HL-60 (cell line): ENCODE results near the gene MAS1L.

Experiments
- DNase-seq, 2 experiments: peaks; one replicate each; pipeline ENCODE4 v3.0.0-alpha.2; 2010 to 2020; ENCODE audit warnings: low read depth in 1 of 2, low spot score in 1 of 2
- H3K27ac ChIP-seq: fragments of 250-450 bp; sonication (Bioruptor Pico); replicated peaks from 2 replicates; pipeline ENCODE4 v1.5.1; 2020; ENCODE audit warnings: mild to moderate bottlenecking, moderate library complexity
- H3K27me3 ChIP-seq: fragments of 250-450 bp; sonication (Bioruptor Pico); 2 replicates; pipeline ENCODE4 v1.5.1; 2021; ENCODE audit warnings: mild to moderate bottlenecking, moderate library complexity; ENCODE audit not compliant: insufficient read depth, poor library complexity, severe bottlenecking
- H3K4me3 ChIP-seq: replicated peaks from 2 replicates; pipeline ENCODE4 v1.5.1; 2011; ENCODE audit warnings: mild to moderate bottlenecking, control low read depth, low read length; ENCODE audit not compliant: insufficient read depth
- GABPA ChIP-seq: IDR thresholded peaks from 2 replicates; pipeline ENCODE4 v1.6.1; 2012; ENCODE audit warnings: low read depth
- POLR2AphosphoS5 ChIP-seq: IDR thresholded peaks from 2 replicates; pipeline ENCODE4 v1.6.1; 2012; ENCODE audit warnings: low read depth
- SPI1 ChIP-seq: IDR thresholded peaks from 2 replicates; pipeline ENCODE4 v1.6.1; 2012; ENCODE audit warnings: low read depth, mild to moderate bottlenecking, borderline replicate concordance
- TF ChIP-seq, protein P1 (sequence below): IDR thresholded peaks from one replicate; pipeline ENCODE4 v1.5.1; 2011; ENCODE audit warnings: low read length, control low read depth, inconsistent platforms; ENCODE audit not compliant: insufficient read depth
- TF ChIP-seq, protein P2 (sequence below): IDR thresholded peaks from 2 replicates; pipeline ENCODE4 v1.6.1; 2012; ENCODE audit warnings: low read depth; ENCODE audit not compliant: insufficient replicate concordance

MAS1L gene

DNA sequence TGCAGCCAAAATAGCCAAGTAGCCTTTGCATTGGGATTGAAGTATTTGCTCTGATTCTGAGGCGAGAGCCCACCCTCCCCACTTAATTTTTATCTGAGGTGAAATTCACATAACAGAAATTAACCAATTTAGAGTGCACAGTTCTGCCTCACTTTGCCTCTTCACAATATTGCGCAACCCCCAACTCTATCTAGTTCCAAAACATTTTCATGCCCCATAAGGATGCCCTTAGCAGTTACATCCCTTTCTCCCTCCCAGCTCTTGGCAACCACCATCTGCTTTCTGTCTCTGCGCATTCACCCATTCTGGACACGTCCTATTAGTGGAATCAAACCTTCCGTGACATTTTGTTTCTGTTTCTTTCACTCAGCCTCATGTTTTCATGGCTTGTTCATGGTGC lies 9.0 kb downstream of the MAS1L start:
- TF ChIP-seq, protein P1, sequence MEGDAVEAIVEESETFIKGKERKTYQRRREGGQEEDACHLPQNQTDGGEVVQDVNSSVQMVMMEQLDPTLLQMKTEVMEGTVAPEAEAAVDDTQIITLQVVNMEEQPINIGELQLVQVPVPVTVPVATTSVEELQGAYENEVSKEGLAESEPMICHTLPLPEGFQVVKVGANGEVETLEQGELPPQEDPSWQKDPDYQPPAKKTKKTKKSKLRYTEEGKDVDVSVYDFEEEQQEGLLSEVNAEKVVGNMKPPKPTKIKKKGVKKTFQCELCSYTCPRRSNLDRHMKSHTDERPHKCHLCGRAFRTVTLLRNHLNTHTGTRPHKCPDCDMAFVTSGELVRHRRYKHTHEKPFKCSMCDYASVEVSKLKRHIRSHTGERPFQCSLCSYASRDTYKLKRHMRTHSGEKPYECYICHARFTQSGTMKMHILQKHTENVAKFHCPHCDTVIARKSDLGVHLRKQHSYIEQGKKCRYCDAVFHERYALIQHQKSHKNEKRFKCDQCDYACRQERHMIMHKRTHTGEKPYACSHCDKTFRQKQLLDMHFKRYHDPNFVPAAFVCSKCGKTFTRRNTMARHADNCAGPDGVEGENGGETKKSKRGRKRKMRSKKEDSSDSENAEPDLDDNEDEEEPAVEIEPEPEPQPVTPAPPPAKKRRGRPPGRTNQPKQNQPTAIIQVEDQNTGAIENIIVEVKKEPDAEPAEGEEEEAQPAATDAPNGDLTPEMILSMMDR: no peak
- TF ChIP-seq SPI1 (no peak), GABPA (no peak), POLR2AphosphoS5 (no peak)
- TF ChIP-seq, protein P2, sequence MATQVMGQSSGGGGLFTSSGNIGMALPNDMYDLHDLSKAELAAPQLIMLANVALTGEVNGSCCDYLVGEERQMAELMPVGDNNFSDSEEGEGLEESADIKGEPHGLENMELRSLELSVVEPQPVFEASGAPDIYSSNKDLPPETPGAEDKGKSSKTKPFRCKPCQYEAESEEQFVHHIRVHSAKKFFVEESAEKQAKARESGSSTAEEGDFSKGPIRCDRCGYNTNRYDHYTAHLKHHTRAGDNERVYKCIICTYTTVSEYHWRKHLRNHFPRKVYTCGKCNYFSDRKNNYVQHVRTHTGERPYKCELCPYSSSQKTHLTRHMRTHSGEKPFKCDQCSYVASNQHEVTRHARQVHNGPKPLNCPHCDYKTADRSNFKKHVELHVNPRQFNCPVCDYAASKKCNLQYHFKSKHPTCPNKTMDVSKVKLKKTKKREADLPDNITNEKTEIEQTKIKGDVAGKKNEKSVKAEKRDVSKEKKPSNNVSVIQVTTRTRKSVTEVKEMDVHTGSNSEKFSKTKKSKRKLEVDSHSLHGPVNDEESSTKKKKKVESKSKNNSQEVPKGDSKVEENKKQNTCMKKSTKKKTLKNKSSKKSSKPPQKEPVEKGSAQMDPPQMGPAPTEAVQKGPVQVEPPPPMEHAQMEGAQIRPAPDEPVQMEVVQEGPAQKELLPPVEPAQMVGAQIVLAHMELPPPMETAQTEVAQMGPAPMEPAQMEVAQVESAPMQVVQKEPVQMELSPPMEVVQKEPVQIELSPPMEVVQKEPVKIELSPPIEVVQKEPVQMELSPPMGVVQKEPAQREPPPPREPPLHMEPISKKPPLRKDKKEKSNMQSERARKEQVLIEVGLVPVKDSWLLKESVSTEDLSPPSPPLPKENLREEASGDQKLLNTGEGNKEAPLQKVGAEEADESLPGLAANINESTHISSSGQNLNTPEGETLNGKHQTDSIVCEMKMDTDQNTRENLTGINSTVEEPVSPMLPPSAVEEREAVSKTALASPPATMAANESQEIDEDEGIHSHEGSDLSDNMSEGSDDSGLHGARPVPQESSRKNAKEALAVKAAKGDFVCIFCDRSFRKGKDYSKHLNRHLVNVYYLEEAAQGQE: no peak
- no peak for DNase-seq
- no peak overlapping the region for H3K4me3 ChIP-seq
- no peak overlapping the region for H3K27ac ChIP-seq
- no peaks in the 10 kb centered on the region for H3K27me3 ChIP-seq

DNA sequence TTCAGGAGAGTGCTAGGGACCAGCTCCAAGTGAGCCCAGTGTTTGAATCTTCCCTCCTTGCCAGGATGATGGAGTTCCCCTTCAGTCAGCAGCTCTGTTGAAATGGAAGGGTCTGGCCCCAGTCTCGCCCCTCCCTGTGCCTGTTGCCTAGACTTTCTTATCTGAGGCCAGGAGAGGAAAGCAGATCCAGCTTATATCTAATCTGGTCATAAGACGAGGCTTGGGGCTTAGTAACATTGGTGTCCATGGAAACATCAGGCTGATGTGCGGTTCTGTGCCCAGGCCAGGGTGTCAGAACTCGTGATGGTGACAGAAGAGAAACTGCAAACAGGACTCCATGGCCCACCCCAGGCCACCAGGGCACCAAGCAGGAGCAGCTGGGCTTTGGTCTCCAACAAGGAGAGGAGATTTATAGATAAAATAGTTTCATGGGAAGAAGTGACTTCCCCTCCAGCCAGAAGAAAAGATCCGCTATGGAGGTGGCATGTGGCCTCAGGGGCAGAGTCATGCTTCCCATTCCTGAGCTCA lies 9.8 kb downstream of the MAS1L start:
- H3K27me3 ChIP-seq: no peaks in the 10 kb centered on the region
- no peak overlapping the region for H3K4me3 ChIP-seq
- no peak overlapping the region for H3K27ac ChIP-seq
- no peak for TF ChIP-seq POLR2AphosphoS5
- TF ChIP-seq GABPA: no peak
- TF ChIP-seq, protein P2: no peak
- TF ChIP-seq, protein P1: no peak
- TF ChIP-seq SPI1: no peak
- no peak for DNase-seq

DNA sequence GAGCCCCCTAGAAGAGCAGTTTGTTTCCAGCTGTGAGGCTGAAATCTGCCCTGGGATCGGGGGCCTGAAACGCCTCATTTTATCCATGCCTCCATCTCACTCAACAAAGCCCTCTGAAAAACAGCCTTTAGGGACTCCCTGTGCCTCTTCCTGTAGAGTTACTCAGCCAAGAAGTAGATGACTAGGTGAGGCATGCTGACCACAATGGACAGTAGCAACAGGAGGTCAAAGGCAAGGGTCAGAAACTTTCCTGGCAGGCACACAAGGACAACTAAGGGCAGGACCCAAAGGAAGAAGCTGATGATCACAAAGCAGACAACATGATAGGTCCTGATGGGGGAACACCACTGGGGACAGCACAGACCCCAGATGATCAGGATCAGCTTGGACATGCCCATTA lies 12.8 kb downstream of the MAS1L start:
- Histone ChIP-seq H3K4me3 (no peak overlapping the region), H3K27me3 (no peaks in the 10 kb centered on the region), H3K27ac (no peak overlapping the region)
- TF ChIP-seq GABPA (no peak), SPI1 (no peak), POLR2AphosphoS5 (no peak)
- TF ChIP-seq, protein P2: no peak
- TF ChIP-seq, protein P1: no peak
- DNase-seq: no peak
